HL-60 (cell line): Measurements from ENCODE around the gene ZMAT5.

Source experiments
- CTCF ChIP-seq: IDR thresholded peaks from one replicate; pipeline ENCODE4 v1.5.1; 2011; ENCODE audit warnings: low read length, control low read depth, inconsistent platforms; ENCODE audit not compliant: insufficient read depth
- GABPA ChIP-seq: IDR thresholded peaks from 2 replicates; pipeline ENCODE4 v1.6.1; 2012; ENCODE audit warnings: low read depth
- POLR2AphosphoS5 ChIP-seq: IDR thresholded peaks from 2 replicates; pipeline ENCODE4 v1.6.1; 2012; ENCODE audit warnings: low read depth
- REST ChIP-seq: IDR thresholded peaks from 2 replicates; pipeline ENCODE4 v1.6.1; 2012; ENCODE audit warnings: low read depth; ENCODE audit not compliant: insufficient replicate concordance

GRCh38 chr22:29684244-29684643 lies 82.6 kb downstream of the ZMAT5 start:
- TF ChIP-seq CTCF (no peak), POLR2AphosphoS5 (no peak), GABPA (no peak), REST (no peak)
